T-helper 1 cell treated with Interleukin-12 subunit alpha and Interleukin-12 subunit beta and Interleukin-4 antibody, amounts not matched to agents 30 ng/mL and 1 ng/mL, for 36 hours (primary cell): ENCODE measurements around the gene PNPLA6. TPM values are rescaled to one million over a fixed set of nuclear protein-coding genes. Genes with fewer than 3 reads are reported as not detected.
"Not testable (repeated sequence)": the region's sequence is repeated elsewhere in the genome, so short reads cannot be mapped to it uniquely, and the experiment has no call there.

ENCODE experiments used
- intact Hi-C: fragments of 100-400 bp; cut with micrococcal nuclease; formaldehyde crosslinking; loops from one replicate; pipeline ENCODE4 v1.15.1; 2024
- total RNA-seq: library from RNA; stranded (reverse); gene quantifications from 2 replicates; pipeline ENCODE4 v1.2.3, GENCODE V29; 2022

PNPLA6 gene
- total RNA-seq, 1 donor from 2014 or later = 143 TPM

GRCh38 chr19:7550987-7551761 is 15.7 kb downstream of the PNPLA6 start:
- intact Hi-C loops = loop anchor here (1.0 kb wide), 1 partner anchor 16 kb away; the partner anchor contains the start of gene PNPLA6

- intact Hi-C loops = no loop called here
Measured at GRCh38 chr19:7552781-7553180, 17.3 kb downstream of the PNPLA6 start.

- intact Hi-C loops = no loop called here
Measured at GRCh38 chr19:7554565-7554964, 19.0 kb downstream of the PNPLA6 start.

GRCh38 chr19:7554990-7555864 is 19.7 kb downstream of the PNPLA6 start:
- intact Hi-C loops = no loop called here

- intact Hi-C loops = no loop called here
Measured at GRCh38 chr19:7556696-7557315, 21.3 kb downstream of the PNPLA6 start.

- intact Hi-C loops = no loop called here
Measured at GRCh38 chr19:7558667-7559066, 23.1 kb downstream of the PNPLA6 start.

GRCh38 chr19:7559102-7559501 is 23.6 kb downstream of the PNPLA6 start:
- intact Hi-C loops = no loop called here

- intact Hi-C loops = no loop called here
Measured at GRCh38 chr19:7560255-7560654, 24.7 kb downstream of the PNPLA6 start.

GRCh38 chr19:7561325-7561724 is 25.8 kb downstream of the PNPLA6 start:
- intact Hi-C loops = no loop called here

GRCh38 chr19:7562646-7563393 is 27.3 kb downstream of the PNPLA6 start:
- intact Hi-C loops = no loop called here

GRCh38 chr19:7564866-7565265 is 29.3 kb downstream of the PNPLA6 start:
- intact Hi-C loops = loop anchor here (5.0 kb wide), 1 partner anchor 198 kb away; no protein-coding TSS in a partner anchor

- intact Hi-C loops = loop anchor here (5.0 kb wide), 1 partner anchor 198 kb away; no protein-coding TSS in a partner anchor
Measured at GRCh38 chr19:7565332-7565731, 29.8 kb downstream of the PNPLA6 start.

GRCh38 chr19:7570761-7571160 is 35.2 kb downstream of the PNPLA6 start:
- intact Hi-C loops = no loop called here

- intact Hi-C loops = no loop called here
Measured at GRCh38 chr19:7575434-7576040, 40.0 kb downstream of the PNPLA6 start.

GRCh38 chr19:7577422-7577821 is 41.9 kb downstream of the PNPLA6 start:
- intact Hi-C loops = not testable (repeated sequence)

- intact Hi-C loops = no loop called here
Measured at GRCh38 chr19:7578127-7578526, 42.6 kb downstream of the PNPLA6 start.

- intact Hi-C loops = no loop called here
Measured at GRCh38 chr19:7579182-7579581, 43.7 kb downstream of the PNPLA6 start.

- intact Hi-C loops = no loop called here
Measured at GRCh38 chr19:7582446-7582845, 46.9 kb downstream of the PNPLA6 start.

- intact Hi-C loops = no loop called here
Measured at GRCh38 chr19:7589822-7590221, 54.3 kb downstream of the PNPLA6 start.

- intact Hi-C loops = no loop called here
Measured at GRCh38 chr19:7590256-7590655, 54.7 kb downstream of the PNPLA6 start.
